Loucy (cell line): Measurements from ENCODE around the gene OR10A2.

Source experiments
- H2AFZ ChIP-seq: fragments of 200-600 bp; sonication (generic); 2 replicates; pipeline ENCODE4 v1.6.0; 2016; ENCODE audit warnings: antibody characterized with exemption, mild to moderate bottlenecking, low read length, moderate library complexity
- H3F3A ChIP-seq: fragments of 200-600 bp; 2 replicates; pipeline ENCODE4 v1.6.0; 2016; ENCODE audit warnings: antibody characterized with exemption, low read depth, mild to moderate bottlenecking
- H3K27me3 ChIP-seq: fragments of 200-600 bp; sonication (generic); 2 replicates; pipeline ENCODE4 v1.6.1; 2014; ENCODE audit warnings: low read length, mild to moderate bottlenecking; ENCODE audit not compliant: insufficient read depth, poor library complexity, severe bottlenecking
- H3K36me3 ChIP-seq: fragments of 200-600 bp; sonication (generic); 2 replicates; pipeline ENCODE4 v1.6.1; 2016; ENCODE audit warnings: low read length; ENCODE audit not compliant: insufficient read depth
- H3K4me1 ChIP-seq: fragments of 200-600 bp; sonication (generic); 2 replicates; pipeline ENCODE4 v1.5.1; 2014; ENCODE audit warnings: low read length, mild to moderate bottlenecking; ENCODE audit not compliant: insufficient read depth, poor library complexity, severe bottlenecking
- H3K4me2 ChIP-seq: fragments of 200-600 bp; sonication (generic); 2 replicates; pipeline ENCODE4 v1.6.0; 2014; ENCODE audit warnings: antibody characterized with exemption, low read length, low read depth, mild to moderate bottlenecking; ENCODE audit not compliant: poor library complexity, severe bottlenecking
- H3K4me3 ChIP-seq: fragments of 200-600 bp; sonication (generic); 2 replicates; pipeline ENCODE4 v1.5.1; 2014; ENCODE audit warnings: low read length, mild to moderate bottlenecking, mixed read lengths; ENCODE audit not compliant: poor library complexity, severe bottlenecking
- H3K79me2 ChIP-seq: fragments of 200-600 bp; sonication (generic); 2 replicates; pipeline ENCODE4 v1.6.1; 2014; ENCODE audit warnings: low read length; ENCODE audit not compliant: insufficient read depth
- H3K9ac ChIP-seq: fragments of 200-600 bp; sonication (generic); 2 replicates; pipeline ENCODE4 v1.6.0; 2014; ENCODE audit warnings: mild to moderate bottlenecking, low read depth, low read length, moderate library complexity; ENCODE audit not compliant: poor library complexity, severe bottlenecking
- H3K9me2 ChIP-seq: fragments of 200-600 bp; sonication (generic); replicated peaks from 2 replicates; pipeline ENCODE4 v1.6.1; 2016; ENCODE audit warnings: low read depth, low read length, mixed read lengths
- H3K9me3 ChIP-seq: fragments of 200-600 bp; sonication (generic); 2 replicates; pipeline ENCODE4 v1.6.1; 2014; ENCODE audit warnings: mild to moderate bottlenecking, antibody characterized with exemption, low read length, low read depth; ENCODE audit not compliant: insufficient read depth
- H4K20me1 ChIP-seq: fragments of 200-600 bp; sonication (generic); 2 replicates; pipeline ENCODE4 v1.6.0; 2014; ENCODE audit warnings: antibody characterized with exemption, low read length, mild to moderate bottlenecking; ENCODE audit not compliant: insufficient read depth, poor library complexity, severe bottlenecking
- CTCF ChIP-seq: fragments of 200-600 bp; sonication (generic); conservative IDR thresholded peaks from 2 replicates; pipeline ENCODE4 v1.5.1; 2014; ENCODE audit warnings: mild to moderate bottlenecking, antibody characterized with exemption, low read length
- EZH2phosphoT487 ChIP-seq: fragments of 200-600 bp; IDR thresholded peaks from 2 replicates; pipeline ENCODE4 v1.6.1; 2018; ENCODE audit warnings: antibody characterized with exemption, mild to moderate bottlenecking, moderate library complexity, borderline replicate concordance

The OR10A2 gene

GRCh38 chr11:6862961-6863360 lies at the start of gene OR10A2:
Gene OR10A2 (plus strand): TSS chr11:6863057. CDS start chr11:6869755, 6,698 bp downstream.
- no peak for TF ChIP-seq EZH2phosphoT487
- Histone ChIP-seq H3K9me3 (no peaks in the 10 kb centered on the region), H3K4me2 (no peak within 1 kb of the TSS), H3K9ac (no peak within 1 kb of the TSS), H3K4me1 (no peaks in the 10 kb centered on the region), H4K20me1 (no peaks in the 10 kb centered on the region), H3K4me3 (no peak within 1 kb of the TSS), H3K36me3 (no peaks in the 10 kb centered on the region), H3F3A (no peaks in the 10 kb centered on the region), H2AFZ (no peak within 1 kb of the TSS), H3K9me2 (no peaks in the 10 kb centered on the region), H3K27me3 (no peaks in the 10 kb centered on the region), H3K79me2 (no peaks in the 10 kb centered on the region)

GRCh38 chr11:6813656-6814055 lies 49.2 kb upstream of the OR10A2 start:
- H3K4me1 ChIP-seq: no peaks in the 10 kb centered on the region
- H3F3A ChIP-seq: no peaks in the 10 kb centered on the region
- H3K9me3 ChIP-seq: peaks cover 5% of the 10 kb centered on the region; the same call in 1 of the 2 replicates
- no peaks in the 10 kb centered on the region for H3K79me2 ChIP-seq
- no peaks in the 10 kb centered on the region for H3K9me2 ChIP-seq
- no peak overlapping the region for H3K4me3 ChIP-seq
- H3K36me3 ChIP-seq: no peaks in the 10 kb centered on the region
- H4K20me1 ChIP-seq: no peaks in the 10 kb centered on the region
- no peaks in the 10 kb centered on the region for H3K27me3 ChIP-seq
- no peak overlapping the region for H3K9ac ChIP-seq
- no peak overlapping the region for H3K4me2 ChIP-seq
- TF ChIP-seq EZH2phosphoT487 (no peak), CTCF (no peak)
- H2AFZ ChIP-seq: no peak overlapping the region

- Histone ChIP-seq H3K9me2 (no peaks in the 10 kb centered on the region), H3K36me3 (no peaks in the 10 kb centered on the region), H3K79me2 (no peaks in the 10 kb centered on the region), H3K9ac (no peak overlapping the region), H3K4me1 (no peaks in the 10 kb centered on the region), H3K9me3 (peaks cover 6% of the 10 kb centered on the region; the same call in 1 of the 2 replicates), H4K20me1 (no peaks in the 10 kb centered on the region), H3K4me3 (no peak overlapping the region), H3K27me3 (no peaks in the 10 kb centered on the region), H2AFZ (no peak overlapping the region), H3K4me2 (no peak overlapping the region), H3F3A (no peaks in the 10 kb centered on the region)
- TF ChIP-seq EZH2phosphoT487: no peak
- no peak for TF ChIP-seq CTCF
Observed at GRCh38 chr11:6817694-6818093, 45.2 kb upstream of the OR10A2 start.

- no peak overlapping the region for H3K4me2 ChIP-seq
- no peaks in the 10 kb centered on the region for H3K4me1 ChIP-seq
- no peak overlapping the region for H3K9ac ChIP-seq
- H4K20me1 ChIP-seq: no peaks in the 10 kb centered on the region
- TF ChIP-seq EZH2phosphoT487: no peak
- no peak for TF ChIP-seq CTCF
- H3K27me3 ChIP-seq: no peaks in the 10 kb centered on the region
- H3K9me3 ChIP-seq: peaks cover 6% of the 10 kb centered on the region; the same call in 1 of the 2 replicates
- no peaks in the 10 kb centered on the region for H3F3A ChIP-seq
- H3K36me3 ChIP-seq: no peaks in the 10 kb centered on the region
- H3K9me2 ChIP-seq: no peaks in the 10 kb centered on the region
- no peaks in the 10 kb centered on the region for H3K79me2 ChIP-seq
- no peak overlapping the region for H3K4me3 ChIP-seq
- no peak overlapping the region for H2AFZ ChIP-seq
Observed at GRCh38 chr11:6818967-6819366, 43.9 kb upstream of the OR10A2 start.
